ENCODE data around the gene SP100. TPM values are rescaled to one million over a fixed set of nuclear protein-coding genes. Genes with fewer than 3 reads are reported as not detected.
"Not testable (repeated sequence)": the region's sequence is repeated elsewhere in the genome, so short reads cannot be mapped to it uniquely, and the experiment has no call there.

The SP100 gene
- polyA plus RNA-seq, 4 donors = 27.1 to 36.6 (median 30.6) TPM

DNA sequence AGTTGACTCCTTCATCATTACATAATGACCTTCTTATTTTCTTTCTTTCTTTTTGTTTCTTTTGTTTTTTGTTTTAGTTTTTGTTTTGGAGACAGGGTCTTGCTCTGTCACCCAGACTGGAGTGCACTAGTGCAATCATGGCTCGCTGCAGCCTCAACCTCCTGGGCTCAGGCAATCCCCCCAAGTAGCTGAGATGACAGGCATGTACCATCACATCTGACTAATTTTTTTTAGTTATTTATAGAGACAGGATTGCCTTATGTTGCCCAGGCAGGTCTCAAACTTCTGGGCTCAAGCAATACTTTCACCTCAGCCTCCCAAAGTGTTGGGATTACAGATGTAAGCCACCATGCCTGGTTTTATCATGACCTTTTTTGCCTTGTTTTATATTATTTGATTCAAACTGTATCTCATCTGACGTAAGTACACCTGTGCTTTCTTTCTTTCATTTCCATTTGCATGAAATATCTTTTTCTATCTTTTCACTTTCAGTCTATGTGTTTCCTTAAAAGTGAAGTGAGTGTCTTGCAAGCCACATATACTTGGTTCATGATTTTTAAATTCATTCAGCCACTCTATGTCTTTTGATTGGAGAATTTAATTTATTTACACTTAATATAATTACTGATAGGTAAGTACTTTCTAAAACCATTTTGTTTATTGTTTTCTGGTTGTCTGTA lies 39.1 kb downstream of the SP100 start:
- DNase-seq (ENCODE audit: low read depth in 4 of 4, low spot score in 3 of 4) = no peak

DNA sequence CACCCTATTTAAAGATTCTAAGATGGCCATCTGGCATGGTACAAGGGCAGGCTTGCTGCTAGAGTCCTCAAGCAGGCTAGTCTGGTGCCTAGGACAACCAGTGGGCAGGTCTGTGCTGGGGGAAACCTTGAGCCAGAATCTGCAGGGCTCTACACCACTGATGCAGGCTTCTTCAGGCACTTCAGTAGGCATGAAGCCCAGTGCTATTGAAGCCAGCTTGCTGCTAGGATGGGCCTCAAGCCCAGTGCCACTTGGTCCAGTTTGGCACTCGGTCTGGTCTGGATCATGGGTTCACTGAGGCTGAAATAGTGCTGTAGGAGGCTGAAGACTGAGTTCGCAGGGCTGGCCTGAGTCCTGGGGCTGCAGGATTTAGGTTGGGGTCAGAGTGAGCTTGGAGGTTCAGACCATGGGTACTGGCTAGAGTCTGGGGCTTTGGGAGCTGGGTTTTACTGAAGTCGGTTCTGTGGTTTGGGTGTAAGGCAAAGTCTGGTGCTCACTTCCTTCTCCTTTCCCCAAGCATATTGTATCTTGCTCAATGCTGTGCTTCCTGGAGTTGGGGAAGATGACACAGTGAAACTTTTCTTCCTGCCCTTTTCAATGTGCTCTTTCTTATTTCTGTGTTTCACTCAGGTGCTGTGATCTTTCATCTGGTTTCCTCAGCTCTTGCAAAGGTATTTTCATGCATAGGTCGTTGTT lies 41.2 kb downstream of the SP100 start:
- DNase-seq (ENCODE audit: low read depth in 4 of 4, low spot score in 3 of 4) = no peak

GRCh38 chr2:230457793-230458192 lies 41.8 kb downstream of the SP100 start:
- no peak for DNase-seq (ENCODE audit: low read depth in 4 of 4, low spot score in 3 of 4)

- DNase-seq (ENCODE audit: low read depth in 4 of 4, low spot score in 3 of 4) = no peak
Measured at GRCh38 chr2:230459216-230459615, 43.2 kb downstream of the SP100 start.

DNA sequence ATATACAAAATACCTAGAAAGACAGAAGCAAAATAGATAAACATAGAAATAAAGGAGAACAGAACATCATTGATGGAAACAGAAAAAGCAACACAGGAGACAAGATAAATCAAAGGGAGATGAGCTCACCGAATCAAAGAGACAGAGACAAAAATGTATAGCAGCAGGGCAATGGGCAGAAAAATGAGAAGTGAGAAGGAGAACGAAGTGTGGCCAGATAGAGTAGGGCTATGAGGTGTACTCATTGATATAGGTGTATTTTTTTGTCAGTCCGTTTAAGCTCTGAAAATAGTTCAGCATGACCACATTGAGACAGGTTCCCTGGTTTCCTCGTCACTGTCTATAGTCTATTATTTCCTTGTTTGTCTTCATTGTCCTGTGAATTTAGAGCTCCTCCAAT lies 55.1 kb downstream of the SP100 start:
- DNase-seq (ENCODE audit: low read depth in 4 of 4, low spot score in 3 of 4) = no peak

- no peak for DNase-seq (ENCODE audit: low read depth in 4 of 4, low spot score in 3 of 4)
Measured at GRCh38 chr2:230472621-230473018, 56.6 kb downstream of the SP100 start.

DNA sequence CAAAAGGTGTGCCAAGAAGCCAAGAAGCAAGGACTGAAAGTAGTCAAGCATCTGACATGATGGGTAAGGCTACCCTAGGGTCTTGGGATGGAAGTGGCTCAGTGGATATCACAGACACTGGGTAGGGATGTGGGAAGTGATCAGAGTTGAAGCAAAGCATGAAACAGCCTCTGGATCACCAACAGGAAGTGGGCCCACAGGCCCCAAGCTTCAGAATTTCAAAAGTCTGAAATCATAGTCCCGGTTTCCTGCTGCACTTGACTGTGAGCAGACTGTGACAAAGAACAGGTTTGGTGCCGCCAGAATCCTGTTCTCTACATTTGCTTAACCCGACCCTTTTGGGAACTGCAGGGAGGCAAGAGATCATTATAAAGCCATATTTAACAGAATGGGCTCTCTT lies 57.4 kb downstream of the SP100 start:
- DNase-seq (ENCODE audit: low read depth in 4 of 4, low spot score in 3 of 4) = no peak

DNA sequence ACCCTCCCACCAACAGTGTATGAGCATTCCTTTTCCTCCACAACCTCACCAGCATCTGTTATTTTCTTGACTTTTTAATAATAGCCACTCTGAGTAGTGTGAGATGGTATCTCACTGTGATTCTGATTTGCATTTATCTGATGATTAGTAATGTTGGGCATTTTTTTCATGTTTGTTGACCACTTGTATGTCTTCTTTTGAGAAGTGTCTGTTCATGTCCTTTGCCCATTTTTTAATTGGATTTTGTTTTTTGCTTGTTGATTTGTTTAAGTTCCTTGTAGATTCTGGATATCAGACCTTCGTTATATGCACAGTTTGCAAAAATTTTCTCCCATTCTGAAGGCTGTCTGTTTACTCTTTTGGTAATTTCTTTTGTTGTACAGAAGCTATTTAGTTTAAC lies 59.1 kb downstream of the SP100 start:
- no peak for DNase-seq (ENCODE audit: low read depth in 4 of 4, low spot score in 3 of 4)

GRCh38 chr2:230485801-230486341 lies 69.9 kb downstream of the SP100 start:
- no peak for DNase-seq (ENCODE audit: low read depth in 4 of 4, low spot score in 3 of 4)

GRCh38 chr2:230491219-230491618 lies 75.2 kb downstream of the SP100 start:
- DNase-seq (ENCODE audit: low read depth in 4 of 4, low spot score in 3 of 4) = not testable (repeated sequence)

DNA sequence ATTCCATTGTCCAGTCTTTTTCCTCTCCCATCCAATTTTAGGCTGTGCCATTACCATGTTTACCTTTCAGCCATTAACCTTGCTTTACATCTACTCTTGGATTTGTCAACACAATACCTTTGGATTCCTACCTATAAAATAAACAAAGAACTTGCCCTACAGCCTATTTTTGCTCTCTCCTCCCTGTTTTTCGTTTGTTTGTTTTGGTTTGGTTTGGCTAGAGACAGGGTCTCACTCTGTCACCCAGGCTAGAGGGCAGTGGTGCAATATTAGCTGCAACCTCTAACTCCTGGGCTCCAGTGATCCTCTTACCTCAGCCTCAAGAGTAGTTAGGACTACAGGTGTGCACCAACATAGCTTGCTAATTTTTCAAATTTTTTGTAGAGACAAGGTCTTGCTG lies 76.1 kb downstream of the SP100 start:
- DNase-seq (ENCODE audit: low read depth in 4 of 4, low spot score in 3 of 4) = no peak

GRCh38 chr2:230494980-230495379 lies 79.0 kb downstream of the SP100 start:
- no peak for DNase-seq (ENCODE audit: low read depth in 4 of 4, low spot score in 3 of 4)

- no peak for DNase-seq (ENCODE audit: low read depth in 4 of 4, low spot score in 3 of 4)
Measured at GRCh38 chr2:230496891-230497290, 80.9 kb downstream of the SP100 start.

DNA sequence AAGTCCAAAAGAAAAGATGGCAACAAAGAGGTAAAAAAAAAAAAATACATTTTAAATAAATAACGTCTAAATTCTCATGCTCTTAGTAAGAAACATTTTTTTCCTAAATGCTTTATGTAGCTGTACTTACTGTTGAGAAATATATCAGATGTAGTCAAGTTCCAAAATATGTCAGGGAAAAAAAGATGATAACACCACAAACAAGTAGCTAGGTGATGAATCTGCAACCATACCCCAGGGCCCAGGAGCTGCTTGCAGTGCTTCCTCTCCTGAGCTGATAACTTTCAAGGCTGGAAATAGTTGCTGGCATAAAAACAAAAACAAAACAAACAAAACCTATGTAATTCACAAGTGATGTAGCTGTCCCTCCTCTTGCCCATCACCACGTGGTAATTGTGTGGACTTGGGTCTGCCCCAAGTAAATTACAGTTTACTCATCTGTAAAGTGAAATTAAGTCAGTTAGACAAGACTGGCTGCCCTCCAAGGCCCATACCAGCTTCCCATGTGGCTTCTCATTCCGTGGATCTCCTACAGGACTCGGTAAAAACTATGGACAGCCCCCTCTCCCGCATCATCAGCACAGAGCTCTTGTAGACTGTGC lies 82.6 kb downstream of the SP100 start:
- DNase-seq (ENCODE audit: low read depth in 4 of 4, low spot score in 3 of 4) = no peak

GRCh38 chr2:230502593-230502992 lies 86.6 kb downstream of the SP100 start:
- no peak for DNase-seq (ENCODE audit: low read depth in 4 of 4, low spot score in 3 of 4)

DNA sequence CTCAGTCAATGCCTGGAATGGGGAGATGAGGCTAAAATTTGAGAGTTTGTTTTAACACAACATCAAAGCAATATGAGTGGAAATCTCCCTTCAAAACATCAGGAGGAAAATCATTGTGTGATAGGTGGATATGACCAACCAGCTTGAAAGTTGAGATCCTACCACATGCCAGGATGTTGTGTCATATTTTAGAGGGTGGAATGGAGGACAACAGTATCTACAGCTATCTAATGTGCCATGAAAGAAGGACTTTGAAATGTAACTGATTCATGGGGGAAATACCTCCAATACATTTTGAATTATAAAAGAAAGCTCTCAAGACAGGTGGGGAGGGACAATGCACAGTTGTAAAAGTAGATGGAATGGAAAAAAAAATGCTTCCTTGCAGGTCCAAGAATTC lies 87.8 kb downstream of the SP100 start:
- DNase-seq (ENCODE audit: low read depth in 4 of 4, low spot score in 3 of 4) = no peak

GRCh38 chr2:230505162-230505561 lies 89.2 kb downstream of the SP100 start:
- no peak for DNase-seq (ENCODE audit: low read depth in 4 of 4, low spot score in 3 of 4)

DNA sequence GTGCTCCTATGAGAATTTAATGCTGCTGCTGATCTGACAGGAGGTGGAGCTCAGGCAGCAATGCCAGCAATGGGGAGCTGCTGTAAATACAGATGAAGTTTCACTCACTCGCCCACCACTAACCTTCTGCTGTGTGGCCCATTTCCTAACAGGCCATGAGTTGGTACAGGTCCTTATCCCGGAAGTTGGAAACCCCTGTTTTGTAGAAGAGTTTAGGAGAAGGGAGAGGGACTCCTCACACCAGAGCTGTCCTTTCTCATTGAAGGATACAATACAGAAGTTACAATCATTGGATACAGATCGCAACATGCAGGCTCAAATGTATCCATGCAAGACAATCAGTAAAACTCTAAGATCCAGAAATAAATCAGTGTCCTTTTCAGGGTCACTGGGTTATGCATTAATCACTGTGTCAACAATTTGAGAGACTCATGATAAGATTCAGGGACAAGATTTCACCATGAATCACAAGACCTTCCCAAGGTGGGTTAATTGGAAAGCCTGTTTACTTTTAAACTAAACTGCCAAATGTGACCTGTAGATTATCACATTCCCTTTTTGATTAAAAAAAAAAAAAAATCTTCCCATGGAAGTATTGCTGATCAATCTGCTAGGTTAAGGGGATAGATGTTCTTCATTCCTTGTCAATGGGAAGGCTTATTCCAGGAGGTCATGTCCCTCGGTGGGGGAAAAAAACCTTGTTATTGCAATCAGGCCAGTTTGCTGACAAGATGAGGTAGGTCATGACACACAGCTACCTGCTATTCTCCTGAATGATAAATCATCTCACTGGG lies 97.2 kb downstream of the SP100 start:
- no peak for DNase-seq (ENCODE audit: low read depth in 4 of 4, low spot score in 3 of 4)

DNA sequence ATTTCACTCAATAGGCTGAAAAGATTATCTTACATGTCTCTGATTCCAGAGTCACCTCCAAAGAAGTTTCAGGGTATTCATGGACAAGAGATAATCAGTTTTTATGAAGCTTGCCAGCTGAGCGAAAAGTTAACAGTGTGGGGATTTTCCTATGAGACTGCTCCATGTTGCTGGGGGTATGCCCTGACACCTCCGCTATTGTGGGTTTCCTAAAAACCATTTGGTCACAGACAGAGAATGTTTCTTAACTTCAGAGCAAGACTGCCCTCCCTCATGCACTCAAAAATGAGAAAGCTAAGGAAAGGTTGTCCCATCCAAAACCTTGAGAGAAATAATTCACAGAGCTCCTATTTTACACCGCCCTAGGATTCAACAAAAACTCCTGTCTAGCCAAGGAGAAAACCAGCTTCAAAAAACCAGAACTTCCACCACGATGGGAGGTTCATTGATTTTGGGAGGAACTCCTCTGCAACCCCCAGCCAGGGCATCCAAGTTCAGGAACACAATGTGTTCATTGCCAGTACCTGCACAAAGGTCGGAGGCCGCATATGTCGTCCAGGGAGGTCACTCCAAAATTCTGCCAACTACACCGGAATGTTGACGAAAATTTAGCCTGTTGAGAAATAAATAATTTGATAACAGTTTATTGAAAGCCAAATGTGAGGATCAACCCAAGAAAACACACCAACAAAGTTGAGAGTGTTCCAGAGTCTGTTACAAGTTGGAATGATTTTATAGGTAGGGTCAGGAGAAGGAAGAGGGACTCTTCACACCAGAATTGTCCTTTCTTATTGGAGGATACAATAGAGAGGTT lies 104.3 kb downstream of the SP100 start:
- DNase-seq (ENCODE audit: low read depth in 4 of 4, low spot score in 3 of 4) = no peak

- DNase-seq (ENCODE audit: low read depth in 4 of 4, low spot score in 3 of 4) = no peak
Measured at GRCh38 chr2:230520875-230521155, 104.8 kb downstream of the SP100 start.
